ENCODE results near the gene DAPK2. TPM values are rescaled to one million over a fixed set of nuclear protein-coding genes. Genes with fewer than 3 reads are reported as not detected.

DAPK2 gene
- total RNA-seq, 1 donor from 2014 or later = 39.0 TPM

DNA sequence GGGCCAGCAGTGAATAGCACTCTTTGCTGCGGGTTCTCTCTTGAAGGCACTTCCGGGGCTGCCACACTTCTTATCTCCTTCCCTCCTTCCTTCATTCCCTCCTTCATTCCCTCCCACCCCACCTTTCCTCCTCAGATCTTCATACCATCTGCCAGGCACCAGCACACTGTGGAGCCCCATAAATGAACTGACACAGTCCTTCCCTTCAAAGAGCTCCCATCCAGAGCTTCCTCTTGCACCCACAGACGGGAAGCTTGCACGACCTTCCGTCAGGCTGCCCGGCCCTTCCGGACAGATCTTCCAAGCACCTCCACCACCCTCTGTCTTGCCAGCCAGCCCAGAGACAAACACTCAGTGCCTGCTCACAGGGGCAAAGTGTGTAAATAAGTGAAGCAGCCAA is 147.1 kb downstream of the DAPK2 start:
- intact Hi-C loops (cut with micrococcal nuclease) = no loop called here
- no peaks in the 10 kb centered on the region for H3K36me3 ChIP-seq
- peaks cover 19% of the 10 kb centered on the region for H3K4me1 ChIP-seq
- H3K27ac ChIP-seq (replicated peaks) = no peak overlapping the region
- TF ChIP-seq, protein P1, sequence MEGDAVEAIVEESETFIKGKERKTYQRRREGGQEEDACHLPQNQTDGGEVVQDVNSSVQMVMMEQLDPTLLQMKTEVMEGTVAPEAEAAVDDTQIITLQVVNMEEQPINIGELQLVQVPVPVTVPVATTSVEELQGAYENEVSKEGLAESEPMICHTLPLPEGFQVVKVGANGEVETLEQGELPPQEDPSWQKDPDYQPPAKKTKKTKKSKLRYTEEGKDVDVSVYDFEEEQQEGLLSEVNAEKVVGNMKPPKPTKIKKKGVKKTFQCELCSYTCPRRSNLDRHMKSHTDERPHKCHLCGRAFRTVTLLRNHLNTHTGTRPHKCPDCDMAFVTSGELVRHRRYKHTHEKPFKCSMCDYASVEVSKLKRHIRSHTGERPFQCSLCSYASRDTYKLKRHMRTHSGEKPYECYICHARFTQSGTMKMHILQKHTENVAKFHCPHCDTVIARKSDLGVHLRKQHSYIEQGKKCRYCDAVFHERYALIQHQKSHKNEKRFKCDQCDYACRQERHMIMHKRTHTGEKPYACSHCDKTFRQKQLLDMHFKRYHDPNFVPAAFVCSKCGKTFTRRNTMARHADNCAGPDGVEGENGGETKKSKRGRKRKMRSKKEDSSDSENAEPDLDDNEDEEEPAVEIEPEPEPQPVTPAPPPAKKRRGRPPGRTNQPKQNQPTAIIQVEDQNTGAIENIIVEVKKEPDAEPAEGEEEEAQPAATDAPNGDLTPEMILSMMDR (IDR thresholded peaks at IDR 0.05; ENCODE audit: borderline replicate concordance) = no peak
- H3K9me3 ChIP-seq (replicated peaks) = no peaks in the 10 kb centered on the region
- H3K4me3 ChIP-seq = no peak overlapping the region
- no peaks in the 10 kb centered on the region for H3K27me3 ChIP-seq (ENCODE audit: low read depth)
- DNase-seq = no peak

DNA sequence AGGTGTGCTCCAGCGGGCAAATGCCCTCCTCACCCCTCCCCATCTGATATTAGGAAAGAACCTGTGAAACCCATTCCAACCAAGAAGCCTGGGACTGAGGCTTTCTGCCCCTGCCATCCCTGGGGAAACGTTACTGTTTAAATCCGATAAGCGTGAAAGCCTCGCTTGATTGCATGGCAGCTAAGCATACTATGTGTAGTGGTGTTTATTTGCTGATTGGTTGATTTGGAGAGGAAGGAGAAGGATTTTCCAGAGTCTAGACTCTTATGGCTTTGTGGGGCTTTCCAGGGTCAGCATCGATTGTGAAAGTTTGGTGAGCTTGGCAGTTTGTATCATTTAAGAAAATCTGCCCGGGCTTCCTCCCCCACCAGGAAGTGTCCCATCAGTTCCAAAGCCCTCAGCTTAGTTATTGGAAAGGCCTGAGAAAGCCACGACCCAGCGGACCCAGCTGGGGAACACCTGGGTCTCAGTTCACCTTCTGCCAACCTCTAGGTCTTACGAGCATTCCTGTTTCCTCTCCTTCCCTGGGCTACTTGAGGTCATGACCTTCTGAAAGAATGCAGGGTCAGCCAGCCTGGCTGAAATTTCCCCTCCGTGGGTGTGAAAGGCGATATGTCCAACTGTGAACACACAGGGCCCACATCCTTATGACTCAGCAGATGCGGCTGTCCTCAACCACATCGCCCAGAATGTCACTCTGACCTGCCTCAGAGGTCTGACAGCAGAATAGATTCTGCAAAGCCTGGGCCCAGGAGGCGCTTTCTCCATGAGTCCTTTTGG is 149.8 kb downstream of the DAPK2 start:
- Histone ChIP-seq H3K9me3 (replicated peaks) (no peaks in the 10 kb centered on the region), H3K36me3 (no peaks in the 10 kb centered on the region), H3K27ac (replicated peaks) (peak overlapping the region; percentile 12), H3K4me3 (no peak overlapping the region), H3K4me1 (peaks cover 23% of the 10 kb centered on the region), H3K27me3 (ENCODE audit: low read depth) (no peaks in the 10 kb centered on the region)
- no peak for DNase-seq
- TF ChIP-seq, protein P1 (IDR thresholded peaks at IDR 0.05; ENCODE audit: borderline replicate concordance) = no peak
- intact Hi-C loops (cut with micrococcal nuclease) = no loop called here

DNA sequence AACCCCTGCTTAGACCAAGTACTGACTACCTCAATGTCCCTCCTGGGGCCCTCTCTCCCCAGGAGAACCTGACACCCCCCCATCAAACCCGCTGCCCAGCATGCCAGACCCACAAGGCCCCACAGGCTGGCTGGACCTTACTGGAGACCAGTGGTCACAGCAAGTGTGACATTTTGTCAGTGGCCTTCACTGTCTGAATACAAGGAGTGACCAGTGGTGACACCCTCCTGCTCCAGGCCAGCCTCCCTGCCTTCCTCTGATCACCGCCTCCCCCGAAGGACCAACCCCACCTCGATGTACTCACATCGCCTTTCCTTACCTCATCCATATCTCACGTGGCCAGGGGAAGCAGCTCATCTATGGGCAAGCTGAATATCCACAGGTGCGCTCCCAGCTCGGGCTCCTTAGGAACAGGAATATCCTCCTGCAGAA is 150.5 kb downstream of the DAPK2 start:
- no peak for DNase-seq
- H3K9me3 ChIP-seq (replicated peaks) = no peaks in the 10 kb centered on the region
- H3K36me3 ChIP-seq = no peaks in the 10 kb centered on the region
- H3K27me3 ChIP-seq (ENCODE audit: low read depth) = no peaks in the 10 kb centered on the region
- TF ChIP-seq, protein P1 (IDR thresholded peaks at IDR 0.05; ENCODE audit: borderline replicate concordance) = no peak
- no peak overlapping the region for H3K4me3 ChIP-seq
- no peak overlapping the region for H3K27ac ChIP-seq (replicated peaks)
- intact Hi-C loops (cut with micrococcal nuclease) = no loop called here
- H3K4me1 ChIP-seq = peaks cover 30% of the 10 kb centered on the region

DNA sequence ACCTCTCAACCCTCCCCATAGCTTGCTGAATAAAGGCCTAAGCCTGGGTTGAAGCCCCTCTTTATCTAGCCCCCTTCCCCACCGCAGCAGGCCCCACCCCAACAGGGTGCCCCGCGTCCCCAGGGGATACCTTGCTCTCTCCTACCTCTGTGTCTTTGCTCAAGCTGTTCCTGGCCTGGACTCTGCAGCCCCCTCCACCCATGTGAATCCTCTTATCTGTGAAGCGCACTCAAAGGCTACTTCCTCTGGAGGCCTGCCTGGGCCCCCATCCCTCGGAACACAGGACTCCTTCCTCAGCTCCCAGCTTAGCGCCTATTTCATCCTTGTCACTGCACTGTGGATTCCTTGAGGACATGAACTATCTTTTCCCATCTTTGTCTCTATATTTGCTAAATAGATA is 151.1 kb downstream of the DAPK2 start:
- H3K4me1 ChIP-seq = peaks cover 31% of the 10 kb centered on the region
- no peaks in the 10 kb centered on the region for H3K9me3 ChIP-seq (replicated peaks)
- no peak overlapping the region for H3K27ac ChIP-seq (replicated peaks)
- H3K4me3 ChIP-seq = no peak overlapping the region
- H3K27me3 ChIP-seq (ENCODE audit: low read depth) = no peaks in the 10 kb centered on the region
- no peaks in the 10 kb centered on the region for H3K36me3 ChIP-seq
- no peak for DNase-seq
- TF ChIP-seq, protein P1 (IDR thresholded peaks at IDR 0.05; ENCODE audit: borderline replicate concordance) = no peak
- intact Hi-C loops (cut with micrococcal nuclease) = no loop called here

DNA sequence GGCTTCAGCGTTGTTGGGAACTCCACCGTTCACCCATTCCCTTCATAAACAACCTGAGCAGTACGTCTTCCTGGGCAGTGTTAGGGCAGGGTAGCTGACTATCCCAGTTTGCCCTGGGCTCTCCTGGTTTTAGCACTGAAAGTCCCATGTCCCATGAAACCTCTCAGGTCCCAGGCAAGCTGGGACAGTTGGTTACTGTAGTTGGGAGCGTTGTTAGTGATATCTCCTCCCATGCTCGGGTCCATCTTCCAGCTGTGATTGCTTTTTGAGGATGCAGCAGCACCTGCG is 151.7 kb downstream of the DAPK2 start:
- TF ChIP-seq, protein P1 (IDR thresholded peaks at IDR 0.05; ENCODE audit: borderline replicate concordance) = no peak
- Histone ChIP-seq H3K9me3 (replicated peaks) (no peaks in the 10 kb centered on the region), H3K27ac (replicated peaks) (no peak overlapping the region), H3K36me3 (no peaks in the 10 kb centered on the region), H3K4me1 (peaks cover 31% of the 10 kb centered on the region), H3K27me3 (ENCODE audit: low read depth) (no peaks in the 10 kb centered on the region), H3K4me3 (no peak overlapping the region)
- intact Hi-C loops (cut with micrococcal nuclease) = loop anchor here (5.0 kb wide), 2 partner anchors 142 to 222 kb away; no protein-coding TSS in a partner anchor
- DNase-seq = no peak
